Activated gamma-delta T cell treated with anti-CD3 and anti-CD28 coated beads, Interleukin-2, amount 50 U/mL, for 16 hours (primary cell): ENCODE data around the gene SLC15A5.

ENCODE experiments used
- DNase-seq: peaks from one replicate; pipeline ENCODE4 v3.0.0-alpha.2; 2020; ENCODE audit warnings: low read depth

Gene SLC15A5

DNA sequence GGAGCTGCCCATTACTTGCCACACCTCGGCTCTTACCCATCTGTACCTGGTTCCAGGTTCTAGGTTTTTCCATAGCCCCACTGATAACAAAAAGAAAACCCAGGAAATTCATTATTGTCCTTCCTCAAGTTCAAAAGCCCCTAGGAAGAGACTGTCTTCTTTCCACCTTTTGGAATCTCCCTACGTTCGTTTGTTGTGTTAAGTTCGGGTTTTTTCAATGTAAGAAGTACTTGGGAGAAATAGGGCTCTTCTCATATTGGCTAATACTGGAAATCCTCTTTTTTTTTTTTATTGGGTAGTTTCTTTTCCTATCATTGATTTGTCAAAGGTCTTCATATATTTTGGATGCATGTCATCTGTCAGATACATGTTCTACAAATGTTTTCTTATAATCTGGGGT is 17.3 kb downstream of the SLC15A5 start:
- no peak for DNase-seq

DNA sequence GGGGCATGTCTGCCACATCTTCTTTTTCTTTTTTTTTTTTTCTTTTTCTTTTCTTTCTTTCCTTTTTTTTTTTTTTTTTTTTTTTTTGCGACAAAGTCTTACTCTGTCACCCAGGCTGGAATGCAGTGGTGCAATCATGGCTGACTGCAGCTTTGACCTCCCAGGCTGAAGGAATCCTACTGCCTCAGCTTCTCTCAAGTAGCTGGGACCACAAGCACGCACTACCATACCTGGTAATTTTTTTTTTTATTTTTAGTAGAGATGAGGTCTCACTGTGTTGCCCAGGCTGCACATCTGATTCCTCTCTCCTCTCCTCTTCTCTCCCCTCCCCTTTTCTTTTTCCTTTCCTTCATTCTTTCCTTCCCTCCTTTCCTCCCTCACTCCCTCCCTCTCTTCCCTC is 18.5 kb downstream of the SLC15A5 start:
- no peak for DNase-seq

DNA sequence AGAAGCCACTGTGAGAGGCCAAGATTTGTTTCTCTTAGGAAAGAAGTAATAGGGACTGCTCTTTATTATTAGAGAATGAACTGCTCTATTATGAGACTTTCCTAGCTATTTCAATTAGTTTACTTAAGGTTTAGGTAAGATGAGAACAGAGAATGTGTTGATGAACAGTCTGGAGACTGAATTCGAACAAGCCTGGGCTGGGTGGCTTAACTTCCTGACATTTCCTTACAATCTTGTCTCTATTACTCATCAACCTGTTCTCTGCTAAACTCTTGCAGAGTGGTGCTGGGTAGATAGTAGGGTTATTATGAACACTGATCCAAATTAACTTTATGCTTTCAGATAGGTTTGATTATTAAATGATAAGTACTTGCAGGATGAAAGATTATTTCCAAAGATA is 31.2 kb downstream of the SLC15A5 start:
- no peak for DNase-seq

DNA sequence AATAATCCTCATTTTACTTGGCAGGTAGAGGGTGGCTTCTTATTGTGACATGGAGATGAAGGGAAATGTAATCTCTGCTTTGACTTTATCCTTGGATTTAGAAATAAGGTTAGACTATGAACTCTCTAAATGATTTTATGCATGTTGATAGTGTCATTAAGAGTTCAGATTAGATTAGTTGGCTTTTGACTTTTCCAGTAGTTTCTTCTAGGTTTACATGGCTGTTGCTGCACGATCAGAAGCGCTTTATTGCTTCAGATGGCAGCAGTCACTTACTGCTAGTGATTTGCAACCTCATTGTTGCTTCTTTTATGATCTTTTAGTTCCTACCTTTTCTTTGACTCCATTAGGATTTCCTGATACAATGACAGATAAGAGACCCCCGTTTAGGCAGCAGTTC is 32.3 kb downstream of the SLC15A5 start:
- DNase-seq: no peak

DNA sequence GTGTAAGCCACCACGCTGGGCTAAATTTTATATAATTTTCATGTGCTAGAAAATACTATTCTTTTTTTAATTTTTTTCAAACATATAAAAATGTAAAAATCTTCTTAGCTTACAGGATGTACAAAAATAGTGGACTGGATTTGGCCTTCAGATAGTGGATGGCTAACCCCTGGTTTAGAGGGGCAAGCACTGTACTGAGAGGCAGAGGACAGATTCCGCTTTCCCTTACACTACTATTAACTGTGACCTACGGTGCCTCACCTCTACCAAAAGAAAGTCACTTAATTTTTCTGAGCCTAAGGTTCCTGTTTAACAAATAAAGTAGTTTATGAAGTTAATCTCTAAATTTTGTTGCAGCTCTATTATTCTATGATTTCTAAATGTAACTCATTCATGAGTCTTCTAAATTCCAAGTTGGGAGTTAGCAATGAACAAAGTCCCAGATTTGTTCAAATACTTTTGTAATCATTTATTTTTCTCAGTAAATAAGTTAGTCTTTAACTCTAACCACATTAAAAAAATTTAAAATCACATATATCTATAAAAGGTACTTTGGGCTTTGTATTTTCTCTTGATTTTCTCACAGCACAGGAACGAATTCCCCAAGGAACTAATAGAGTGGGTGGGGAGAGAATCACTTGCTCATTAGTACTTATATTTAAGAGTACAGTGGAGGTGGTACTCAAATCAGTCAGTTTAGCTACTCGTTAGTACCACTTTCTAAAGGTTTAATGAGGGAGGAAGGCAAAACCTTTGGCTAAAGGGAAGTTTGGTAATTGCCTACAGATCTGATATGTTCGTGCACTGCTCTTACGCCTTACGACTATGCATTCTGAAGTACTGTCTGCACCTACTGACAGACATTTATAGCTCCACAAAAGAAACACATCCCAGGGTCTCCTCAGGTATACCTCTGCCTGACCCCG is 33.7 kb downstream of the SLC15A5 start:
- no peak for DNase-seq

DNA sequence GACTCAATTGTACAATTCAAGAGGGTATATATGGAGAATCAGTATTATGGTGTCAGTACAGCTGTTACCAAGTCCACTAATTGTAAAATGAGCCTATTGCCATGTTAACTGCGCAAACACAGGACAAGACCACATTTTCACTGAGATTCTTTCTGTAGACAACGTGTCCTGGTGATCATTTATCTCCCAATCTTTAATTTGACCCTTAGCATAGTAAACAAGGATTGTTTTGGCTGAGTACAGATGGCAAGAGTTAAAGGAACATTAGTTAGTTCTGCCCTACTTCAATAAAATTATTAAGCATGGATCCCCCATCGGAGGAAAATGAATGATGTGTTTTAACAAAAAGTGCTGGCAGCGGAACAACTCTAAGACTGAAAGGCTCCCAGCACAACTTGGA is 36.1 kb downstream of the SLC15A5 start:
- DNase-seq: no peak

DNA sequence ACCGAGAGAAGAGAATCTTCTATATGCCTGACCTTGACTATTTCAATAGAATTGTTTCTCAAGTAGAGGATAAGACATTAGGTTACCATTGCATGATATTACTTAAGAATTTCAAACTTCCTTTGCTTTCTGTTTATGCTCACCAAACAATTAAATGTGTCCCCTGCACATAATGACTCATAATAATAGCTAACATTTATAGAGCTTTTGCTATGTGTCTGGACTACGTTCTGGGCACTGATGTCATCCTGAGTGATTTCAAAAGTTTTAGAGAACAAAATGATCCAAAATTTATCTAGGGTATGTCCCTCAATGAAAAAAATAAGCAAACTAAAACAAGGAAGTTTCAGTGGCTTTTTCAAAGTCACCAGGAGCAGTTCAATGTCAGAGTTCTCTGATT is 38.8 kb downstream of the SLC15A5 start:
- no peak for DNase-seq

DNA sequence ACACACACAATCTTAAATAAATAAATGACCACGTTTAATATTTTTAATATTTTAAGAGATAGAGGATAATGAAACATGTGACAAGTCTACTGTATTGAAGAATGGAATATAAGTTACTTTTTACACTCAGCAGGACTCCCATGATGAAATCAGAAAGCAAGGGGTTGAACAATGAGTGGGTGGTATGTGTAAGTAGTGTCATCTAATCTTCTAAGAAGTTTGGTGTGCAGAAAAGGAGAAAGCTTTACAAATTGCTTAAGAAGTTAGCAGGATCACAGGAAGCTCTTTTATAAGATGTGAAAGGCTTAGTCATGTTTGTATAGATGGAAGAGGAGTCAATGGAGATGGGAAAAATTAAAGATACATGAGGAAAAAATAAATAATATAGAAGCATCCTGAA is 47.8 kb downstream of the SLC15A5 start:
- DNase-seq: no peak

DNA sequence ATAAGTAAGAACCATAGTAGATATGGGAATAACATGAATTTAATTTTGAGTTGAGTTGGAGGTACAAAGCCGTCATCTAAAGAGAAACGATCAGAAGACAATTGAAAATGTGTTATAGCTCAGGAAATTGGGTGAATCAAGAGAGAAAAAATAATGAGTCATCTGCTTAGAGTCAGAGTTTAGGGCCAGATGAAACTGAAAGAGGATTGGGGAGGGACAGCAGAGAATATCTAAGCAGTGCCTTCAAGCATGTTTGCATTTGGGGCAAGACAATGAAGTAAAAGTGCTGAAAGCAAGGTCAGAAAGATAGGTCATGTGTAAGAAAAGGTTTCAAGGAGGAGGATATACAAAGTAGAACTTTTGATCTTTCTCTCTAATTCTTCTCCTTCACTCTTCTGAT is 49.4 kb downstream of the SLC15A5 start:
- DNase-seq: no peak

DNA sequence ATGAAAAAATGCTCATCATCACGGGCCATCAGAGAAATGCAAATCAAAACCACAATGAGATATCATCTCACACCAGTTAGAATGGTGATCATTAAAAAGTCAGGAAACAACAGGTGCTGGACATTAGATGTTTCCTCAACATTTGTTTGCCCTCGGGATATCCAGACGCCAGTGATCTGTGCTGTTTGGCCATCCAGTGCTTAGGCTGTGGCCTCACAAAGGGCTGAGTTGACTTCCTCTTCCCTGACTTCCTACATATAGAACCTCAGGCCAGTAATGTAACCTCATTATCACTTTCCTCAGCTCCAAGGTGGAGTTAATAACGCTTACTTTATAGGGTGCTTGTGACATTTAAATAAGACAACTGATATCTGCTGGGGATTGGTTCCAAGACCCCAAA is 51.8 kb downstream of the SLC15A5 start:
- DNase-seq: no peak

DNA sequence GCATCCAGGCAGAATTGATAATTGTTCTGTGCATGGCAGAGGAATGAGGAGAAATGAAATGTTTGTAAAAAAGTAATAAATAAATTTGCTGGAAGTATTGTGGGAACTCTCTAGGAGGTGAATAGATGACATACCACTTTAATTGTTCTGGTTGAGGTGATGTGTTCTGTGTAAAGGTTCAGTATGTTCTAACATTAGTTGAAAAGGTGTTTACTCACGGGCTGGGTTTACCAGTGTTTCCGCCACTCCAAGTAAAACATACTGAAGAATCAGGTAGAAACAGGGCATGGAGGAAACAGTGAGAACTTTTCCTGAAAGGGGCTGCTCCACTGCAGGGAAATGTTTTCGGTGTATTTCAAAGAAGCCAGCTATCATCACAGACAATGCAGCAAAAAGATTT is 53.3 kb downstream of the SLC15A5 start:
- no peak for DNase-seq

DNA sequence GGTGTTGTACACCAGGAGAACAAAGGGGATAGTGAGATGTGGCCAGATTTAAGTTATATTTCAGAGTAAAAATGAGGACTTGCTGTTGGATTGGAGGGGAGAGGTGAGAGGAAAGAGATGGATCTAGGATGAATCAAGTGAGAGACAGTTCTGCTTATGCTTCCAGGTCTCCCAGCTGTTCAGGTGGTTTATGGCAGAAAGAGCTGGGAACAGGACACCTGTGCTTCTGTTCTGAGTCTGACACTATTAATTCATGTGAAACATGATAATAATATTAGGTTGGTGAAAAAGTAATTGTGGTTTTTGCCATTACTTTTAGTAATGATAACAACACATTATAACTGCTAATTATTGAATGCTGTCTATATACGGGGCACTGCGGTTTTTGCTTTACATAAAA is 55.7 kb downstream of the SLC15A5 start:
- DNase-seq: no peak

DNA sequence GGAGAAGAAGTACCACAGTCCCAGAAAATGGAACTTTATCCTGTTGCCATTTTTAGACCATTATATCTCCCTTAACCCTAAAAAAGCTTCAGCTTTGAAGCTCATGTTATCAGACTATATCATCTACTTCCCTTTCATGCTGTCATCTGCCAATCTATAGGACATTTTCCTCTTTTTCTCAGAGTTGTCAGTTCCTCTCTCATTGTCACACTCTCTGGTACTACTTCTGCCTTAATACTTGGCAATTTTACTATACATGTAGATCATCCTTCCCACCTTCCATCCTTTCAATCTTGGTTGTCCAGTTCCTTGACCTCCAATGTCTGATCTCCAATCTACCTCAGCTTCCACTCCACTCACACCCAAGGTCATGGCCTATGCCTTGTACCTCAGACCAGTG is 57.4 kb downstream of the SLC15A5 start:
- DNase-seq: no peak

DNA sequence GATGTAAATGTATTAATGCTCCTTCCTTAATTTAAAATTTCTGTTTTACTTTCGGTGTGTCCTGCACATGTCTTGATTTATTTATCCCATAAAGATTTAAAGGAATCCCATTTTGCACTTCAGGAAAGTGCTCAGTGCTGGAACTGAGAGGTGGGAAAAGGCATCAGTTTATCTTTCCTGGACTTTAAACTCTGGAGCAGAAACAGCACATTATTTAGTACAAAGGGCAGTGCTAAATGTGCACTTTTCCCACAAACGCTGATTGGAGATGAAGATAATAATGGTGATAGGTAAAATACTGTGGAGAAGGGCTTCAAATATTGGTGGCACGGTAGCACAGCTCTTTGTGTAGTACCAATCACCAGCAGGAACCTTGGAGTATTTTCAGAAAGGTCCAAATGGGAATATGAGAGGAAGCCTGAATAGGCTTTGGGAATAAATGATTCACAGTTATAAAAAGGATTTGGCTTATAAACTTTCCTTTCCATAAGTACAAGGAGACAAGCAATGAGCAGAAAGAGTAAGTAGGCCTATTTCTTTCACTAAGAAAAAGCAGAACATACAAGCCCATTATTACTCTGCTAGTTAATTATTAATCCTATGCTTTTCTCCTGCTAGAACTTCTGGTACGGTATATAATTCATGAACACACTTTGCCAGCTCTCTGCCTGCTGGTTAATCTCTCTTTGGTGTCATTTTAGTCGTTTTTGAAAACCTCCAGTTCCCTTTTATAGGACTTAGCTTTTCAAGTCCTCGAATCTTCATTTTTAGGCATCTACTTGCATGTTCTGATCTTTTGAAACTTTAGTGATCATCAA is 58.3 kb downstream of the SLC15A5 start:
- no peak for DNase-seq

DNA sequence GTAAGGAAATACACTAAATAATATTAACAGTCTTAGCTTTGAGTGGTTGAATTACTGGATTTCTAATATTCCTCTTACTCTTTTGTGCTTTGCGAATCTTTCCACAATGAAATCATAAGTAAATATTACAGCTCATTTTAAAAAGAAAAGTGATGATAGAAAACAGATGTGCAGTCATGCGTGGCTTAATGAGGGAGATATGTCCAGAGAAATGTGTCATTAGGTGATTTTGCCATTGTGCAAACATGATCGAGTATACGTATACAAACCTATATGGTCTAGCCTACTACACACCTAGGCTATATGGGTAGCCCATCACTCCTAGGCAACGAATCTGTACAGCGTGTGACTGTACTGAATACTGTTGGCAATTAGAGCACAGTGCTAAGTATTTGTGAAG is 59.3 kb downstream of the SLC15A5 start:
- DNase-seq: no peak

DNA sequence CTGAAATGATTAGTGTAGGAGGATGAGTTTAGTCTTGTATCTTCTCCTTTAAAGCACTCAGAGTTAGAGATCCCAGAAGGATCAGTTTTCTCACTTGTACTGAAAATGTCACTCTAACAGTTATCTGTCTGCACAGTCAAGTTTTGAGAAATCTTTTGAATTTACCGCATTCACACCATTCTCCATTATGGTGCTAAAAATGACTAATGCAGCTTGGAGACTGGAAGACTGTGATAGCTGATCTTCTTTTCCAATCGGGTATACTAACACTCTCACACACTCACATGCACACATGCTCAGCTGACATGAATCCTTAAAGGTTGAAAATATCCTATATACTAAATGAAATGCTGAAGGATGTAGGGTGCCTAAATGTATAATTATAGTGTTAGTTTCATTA is 65.8 kb downstream of the SLC15A5 start:
- no peak for DNase-seq

DNA sequence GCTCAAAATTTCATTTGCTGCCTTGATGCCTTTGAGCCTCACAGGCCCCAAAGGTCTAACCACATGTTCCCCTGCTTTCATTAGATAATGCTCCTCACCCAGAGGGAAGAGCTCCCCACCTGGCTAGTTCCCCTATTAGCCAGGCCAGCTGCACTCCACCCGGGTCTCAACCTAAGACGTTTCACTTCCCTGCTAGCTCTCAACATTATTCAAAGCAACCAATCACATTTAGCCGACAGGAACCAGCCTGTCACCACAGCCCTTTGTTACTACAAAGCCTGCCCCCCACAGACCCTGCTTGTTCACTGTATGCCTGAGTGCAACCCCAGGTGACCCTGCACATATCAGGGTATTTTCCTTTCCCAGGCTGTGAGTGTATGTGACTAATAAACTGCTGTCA is 78.6 kb downstream of the SLC15A5 start:
- DNase-seq: no peak

DNA sequence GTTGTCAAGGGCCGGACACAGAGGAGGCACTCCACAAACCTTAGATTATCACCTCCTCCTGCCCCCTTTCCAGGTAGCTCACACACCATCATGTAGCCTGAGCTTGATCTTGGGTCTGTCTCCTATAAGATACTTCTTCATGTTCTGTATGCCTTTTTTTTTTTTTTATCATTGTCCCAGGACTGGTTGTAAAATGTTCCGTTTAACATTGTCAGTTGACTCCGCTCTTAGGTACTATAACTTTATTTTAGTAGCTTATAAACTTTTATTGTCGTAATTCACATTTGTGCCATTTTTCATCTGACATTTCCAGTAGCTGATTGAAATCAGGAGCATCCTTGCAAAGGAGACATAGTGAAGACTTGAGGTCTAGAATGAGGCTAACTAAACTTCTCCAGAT is 79.9 kb downstream of the SLC15A5 start:
- DNase-seq: no peak

DNA sequence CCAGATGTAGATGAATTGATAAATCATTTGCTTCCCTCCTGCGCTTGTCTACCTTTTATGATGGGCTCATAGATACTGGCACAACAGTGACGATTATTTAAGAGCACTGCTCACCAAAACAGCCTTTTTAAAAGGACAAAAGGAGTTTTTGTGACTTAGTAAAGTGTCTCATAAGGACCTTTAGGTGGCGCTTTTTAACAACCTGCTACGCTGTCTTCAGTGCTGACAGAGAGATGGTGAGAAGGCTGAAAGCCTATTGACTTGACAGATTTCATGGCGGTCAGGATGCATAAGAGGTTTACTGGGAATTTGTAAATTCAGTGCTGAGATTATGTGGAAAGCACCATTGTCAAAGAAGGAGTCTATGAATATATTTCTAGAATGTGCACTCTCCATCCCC is 87.6 kb downstream of the SLC15A5 start:
- no peak for DNase-seq

DNA sequence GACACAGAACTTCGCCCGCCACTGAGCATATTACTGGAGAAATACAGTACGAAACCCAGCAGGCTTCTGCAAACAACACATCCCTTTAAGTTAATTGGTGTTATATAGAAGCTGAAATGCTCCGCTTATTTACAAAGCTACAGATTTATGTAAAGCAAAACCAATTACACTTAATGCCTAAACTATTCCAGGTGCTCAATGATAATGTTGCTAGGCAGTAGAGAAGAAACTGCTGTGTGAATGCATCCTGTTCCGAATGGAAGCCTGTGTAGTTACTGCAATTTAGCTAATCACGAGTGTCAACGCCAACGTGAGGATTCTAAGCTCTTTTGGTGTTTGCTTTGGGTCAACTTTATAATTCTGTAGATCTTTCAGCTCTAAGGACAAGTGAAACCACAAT is 89.8 kb downstream of the SLC15A5 start:
- DNase-seq: no peak

DNA sequence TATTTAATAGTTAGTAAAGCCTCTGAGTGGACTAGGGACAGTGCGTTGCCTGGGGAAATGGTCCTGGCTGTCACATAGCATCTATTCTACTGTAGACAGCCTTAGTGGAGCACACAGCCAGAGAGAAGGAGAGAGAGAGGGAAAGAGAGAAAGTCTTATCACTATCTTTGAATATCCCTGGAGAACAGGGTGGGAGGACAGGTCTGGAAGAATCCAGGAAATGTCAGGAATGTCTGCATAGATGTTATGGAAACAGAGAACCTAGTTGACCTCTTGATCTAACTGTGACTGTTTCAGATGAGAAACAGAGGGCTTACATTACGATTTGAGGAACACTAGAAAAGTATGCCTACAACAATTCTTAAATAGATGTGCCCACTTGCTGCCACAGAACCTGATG is 92.8 kb downstream of the SLC15A5 start:
- no peak for DNase-seq

DNA sequence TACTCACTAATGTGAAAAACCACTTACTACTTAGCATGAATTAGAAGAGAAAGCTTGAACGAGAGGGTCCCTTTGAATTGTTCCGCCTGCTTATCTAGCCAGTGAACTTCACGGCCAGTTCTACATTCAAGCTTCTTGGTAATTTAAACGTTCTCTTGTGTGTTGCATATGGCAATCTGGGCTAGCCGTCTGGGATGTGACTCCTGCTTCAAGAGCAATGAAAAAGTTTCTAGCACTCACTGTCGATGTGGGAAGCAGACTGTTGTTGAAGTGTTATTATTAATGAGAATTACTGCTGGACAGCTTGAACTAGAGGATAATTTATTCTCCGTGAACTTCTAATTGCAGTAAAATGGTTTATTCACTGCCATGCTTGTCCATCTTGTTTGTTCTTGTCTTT is 93.9 kb downstream of the SLC15A5 start:
- no peak for DNase-seq

DNA sequence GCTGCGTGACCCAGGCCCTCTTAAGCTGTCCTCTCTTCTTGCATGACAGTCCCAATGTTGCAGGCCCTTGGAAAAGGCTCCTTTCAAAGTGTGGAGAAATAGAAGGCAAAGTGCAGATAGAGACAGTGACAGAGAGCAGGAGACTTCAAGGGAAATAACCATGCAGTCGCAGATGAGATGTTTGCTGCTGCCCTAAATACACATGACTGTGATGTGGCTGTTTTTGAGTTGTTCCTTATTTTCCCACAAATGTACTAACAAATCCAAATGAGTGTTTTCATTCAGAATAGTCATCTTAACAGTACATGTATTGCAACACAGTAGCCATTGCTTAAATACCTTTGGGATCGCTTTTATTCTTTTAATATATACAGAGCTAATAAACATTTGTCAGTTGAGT is 101.6 kb downstream of the SLC15A5 start:
- DNase-seq: no peak
